ENCODE results near the gene LRRC53.

The LRRC53 gene

DNA sequence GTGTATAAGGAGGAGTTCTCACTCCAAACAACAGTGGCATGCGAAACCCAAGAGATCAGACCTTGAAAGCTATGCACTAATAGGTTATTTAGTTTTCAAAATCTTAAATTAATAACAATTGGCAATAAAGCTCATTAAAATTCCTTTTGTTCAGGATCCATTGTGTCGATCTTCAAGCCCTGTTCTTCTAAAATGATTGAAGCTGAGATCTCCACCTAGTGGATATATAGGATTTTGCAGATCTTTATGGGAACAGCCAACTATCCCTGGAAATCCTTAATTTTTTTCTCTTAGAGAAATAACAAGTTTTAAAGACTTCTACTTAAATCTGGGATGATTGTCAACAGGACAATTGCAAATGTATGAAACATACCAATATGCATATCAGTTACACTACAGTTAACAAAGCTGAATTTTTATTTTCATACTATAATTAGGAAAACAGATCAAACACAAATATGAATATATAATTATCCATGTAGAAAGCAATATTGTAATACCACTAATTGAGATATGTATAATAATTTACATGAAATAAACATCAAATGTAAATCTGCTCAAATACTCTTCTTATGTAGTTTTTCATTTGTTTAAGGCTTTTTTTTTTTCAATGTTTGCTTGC, 43.3 kb downstream of the LRRC53 start:
- H3K27me3 ChIP-seq (ENCODE audit: control insufficient read depth in 2 of 2, insufficient read depth in 2 of 2, low read length in 2 of 2) = no peaks in the 10 kb centered on the region
- H3K4me3 ChIP-seq (ENCODE audit: low read length in 2 of 2) = no peak overlapping the region
- no peak overlapping the region for H3K9ac ChIP-seq (ENCODE audit: low read depth in 1 of 2, low read length in 2 of 2)
- no peaks in the 10 kb centered on the region for H3K4me1 ChIP-seq (ENCODE audit: control insufficient read depth in 2 of 2, insufficient read depth in 2 of 2, low read length in 2 of 2)
- no peaks in the 10 kb centered on the region for H3K9me3 ChIP-seq (ENCODE audit: control insufficient read depth in 2 of 2, low read length in 2 of 2)
- no peaks in the 10 kb centered on the region for H3K36me3 ChIP-seq (ENCODE audit: control insufficient read depth in 2 of 2, insufficient read depth in 2 of 2, low read length in 2 of 2)
- H3K27ac ChIP-seq (ENCODE audit: low read depth in 2 of 2, low read length in 2 of 2) = no peak overlapping the region

DNA sequence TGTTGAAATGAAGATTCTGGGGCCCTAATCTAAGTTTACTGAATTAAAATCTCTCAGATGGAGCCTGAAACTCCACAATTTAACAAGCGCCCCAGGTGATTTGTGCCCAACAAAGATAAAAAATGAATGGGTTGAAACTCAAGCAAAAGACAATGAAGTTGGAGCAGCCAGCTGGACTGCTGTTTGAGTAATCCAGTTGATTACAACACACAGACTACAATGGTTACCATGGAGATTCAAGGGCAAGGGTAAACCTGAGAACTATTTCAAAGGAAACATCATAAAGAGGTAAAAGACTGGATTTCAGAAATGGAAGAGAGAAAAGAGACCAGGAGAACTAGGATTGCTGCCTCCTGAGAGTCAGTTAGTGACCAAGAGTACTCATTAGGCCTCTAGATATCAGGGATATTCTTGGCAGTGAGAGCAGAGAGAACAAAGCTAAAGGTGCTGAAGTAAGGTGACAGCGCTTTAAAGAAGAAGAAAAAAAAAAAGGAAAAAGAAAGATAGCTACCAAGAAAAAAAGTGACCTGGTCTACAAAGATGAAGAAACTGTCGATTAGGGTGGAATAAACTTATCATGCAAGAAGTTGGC, 44.5 kb downstream of the LRRC53 start:
- Histone ChIP-seq H3K9ac (ENCODE audit: low read depth in 1 of 2, low read length in 2 of 2) (no peak overlapping the region), H3K27ac (ENCODE audit: low read depth in 2 of 2, low read length in 2 of 2) (no peak overlapping the region), H3K27me3 (ENCODE audit: control insufficient read depth in 2 of 2, insufficient read depth in 2 of 2, low read length in 2 of 2) (no peaks in the 10 kb centered on the region), H3K4me1 (ENCODE audit: control insufficient read depth in 2 of 2, insufficient read depth in 2 of 2, low read length in 2 of 2) (no peaks in the 10 kb centered on the region), H3K4me3 (ENCODE audit: low read length in 2 of 2) (no peak overlapping the region), H3K9me3 (ENCODE audit: control insufficient read depth in 2 of 2, low read length in 2 of 2) (no peaks in the 10 kb centered on the region), H3K36me3 (ENCODE audit: control insufficient read depth in 2 of 2, insufficient read depth in 2 of 2, low read length in 2 of 2) (no peaks in the 10 kb centered on the region)

DNA sequence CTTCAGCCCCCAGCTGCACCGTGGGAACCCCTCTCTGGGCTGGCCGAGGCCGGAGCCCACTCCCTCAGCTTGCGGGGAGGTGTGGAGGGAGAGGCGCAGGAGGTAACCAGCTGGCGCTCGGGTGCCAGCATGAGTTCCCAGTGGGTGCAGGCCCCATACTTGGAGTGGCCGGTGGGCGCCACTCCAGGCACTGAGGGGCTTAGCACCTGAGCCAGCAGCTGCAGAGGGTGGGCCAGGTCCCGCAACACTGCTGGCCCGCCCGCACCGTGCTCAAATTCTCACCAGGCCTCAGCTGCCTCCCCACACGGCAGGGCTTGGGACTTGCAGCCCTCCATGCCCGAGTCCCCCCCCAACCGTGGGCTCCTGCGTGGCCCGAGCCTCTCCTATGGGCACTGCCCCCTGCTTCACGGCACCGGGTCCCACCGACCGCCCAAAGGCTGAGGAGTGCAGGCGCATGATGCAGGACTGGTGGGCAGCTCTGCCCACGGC, 47.2 kb downstream of the LRRC53 start:
- H3K9me3 ChIP-seq (ENCODE audit: control insufficient read depth in 2 of 2, low read length in 2 of 2) = no peaks in the 10 kb centered on the region
- no peak overlapping the region for H3K27ac ChIP-seq (ENCODE audit: low read depth in 2 of 2, low read length in 2 of 2)
- no peak overlapping the region for H3K9ac ChIP-seq (ENCODE audit: low read depth in 1 of 2, low read length in 2 of 2)
- H3K4me3 ChIP-seq (ENCODE audit: low read length in 2 of 2) = no peak overlapping the region
- H3K27me3 ChIP-seq (ENCODE audit: control insufficient read depth in 2 of 2, insufficient read depth in 2 of 2, low read length in 2 of 2) = no peaks in the 10 kb centered on the region
- H3K4me1 ChIP-seq (ENCODE audit: control insufficient read depth in 2 of 2, insufficient read depth in 2 of 2, low read length in 2 of 2) = no peaks in the 10 kb centered on the region
- H3K36me3 ChIP-seq (ENCODE audit: control insufficient read depth in 2 of 2, insufficient read depth in 2 of 2, low read length in 2 of 2) = no peaks in the 10 kb centered on the region

DNA sequence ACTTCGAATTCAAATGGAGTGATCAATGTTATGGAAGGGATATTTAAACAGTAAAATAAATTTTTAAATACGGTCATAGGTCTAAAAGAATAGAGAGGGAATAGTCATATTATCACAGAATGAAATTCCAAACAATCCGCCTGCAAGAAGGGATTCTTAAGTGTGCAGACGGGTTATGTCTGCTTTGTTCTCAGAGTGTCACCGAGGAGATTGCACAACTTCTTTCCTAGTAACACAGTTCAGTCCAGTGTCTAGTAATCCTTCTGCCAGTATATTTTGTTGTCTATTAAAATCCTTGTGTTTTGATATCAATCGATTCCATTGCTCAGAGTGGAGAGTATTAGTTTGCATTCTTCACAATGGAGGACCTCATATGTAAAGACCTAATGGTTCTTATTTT, 48.4 kb downstream of the LRRC53 start:
- Histone ChIP-seq H3K9ac (ENCODE audit: low read depth in 1 of 2, low read length in 2 of 2) (no peak overlapping the region), H3K4me1 (ENCODE audit: control insufficient read depth in 2 of 2, insufficient read depth in 2 of 2, low read length in 2 of 2) (no peaks in the 10 kb centered on the region), H3K4me3 (ENCODE audit: low read length in 2 of 2) (no peak overlapping the region), H3K27me3 (ENCODE audit: control insufficient read depth in 2 of 2, insufficient read depth in 2 of 2, low read length in 2 of 2) (no peaks in the 10 kb centered on the region), H3K27ac (ENCODE audit: low read depth in 2 of 2, low read length in 2 of 2) (no peak overlapping the region), H3K36me3 (ENCODE audit: control insufficient read depth in 2 of 2, insufficient read depth in 2 of 2, low read length in 2 of 2) (no peaks in the 10 kb centered on the region), H3K9me3 (ENCODE audit: control insufficient read depth in 2 of 2, low read length in 2 of 2) (no peaks in the 10 kb centered on the region)

DNA sequence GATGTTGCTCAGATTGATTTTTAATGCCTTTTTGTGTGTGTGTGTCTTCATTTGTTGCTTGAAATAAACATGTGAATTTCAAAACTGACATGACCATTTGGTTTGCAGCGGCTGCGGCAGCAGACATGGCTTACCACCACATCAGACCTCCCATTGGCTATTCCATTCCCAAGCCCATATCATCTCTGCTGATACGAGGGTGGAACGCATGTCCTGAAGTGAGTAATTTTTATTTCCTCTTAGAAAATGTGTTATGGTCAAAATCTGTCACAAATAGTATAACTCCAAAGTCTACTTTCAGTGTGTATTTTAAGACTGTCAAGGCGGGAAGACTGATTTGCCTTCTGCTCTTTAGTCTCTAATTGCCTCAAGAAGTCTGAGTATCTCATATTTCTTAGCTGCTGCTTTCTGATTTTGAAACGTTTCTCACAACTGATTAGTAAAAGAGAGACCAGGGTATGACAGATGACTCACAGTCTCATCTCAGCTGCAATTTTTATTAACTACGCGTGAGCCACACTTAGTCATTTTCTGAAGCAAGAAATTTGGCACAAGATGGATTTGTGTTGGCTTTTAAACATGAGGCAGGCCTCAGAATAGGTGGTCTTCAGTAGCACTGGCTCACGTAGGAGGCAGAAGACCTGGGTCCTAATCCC, 49.0 kb downstream of the LRRC53 start:
- H3K36me3 ChIP-seq (ENCODE audit: control insufficient read depth in 2 of 2, insufficient read depth in 2 of 2, low read length in 2 of 2) = no peaks in the 10 kb centered on the region
- H3K27me3 ChIP-seq (ENCODE audit: control insufficient read depth in 2 of 2, insufficient read depth in 2 of 2, low read length in 2 of 2) = no peaks in the 10 kb centered on the region
- no peak overlapping the region for H3K4me3 ChIP-seq (ENCODE audit: low read length in 2 of 2)
- no peak overlapping the region for H3K9ac ChIP-seq (ENCODE audit: low read depth in 1 of 2, low read length in 2 of 2)
- no peaks in the 10 kb centered on the region for H3K9me3 ChIP-seq (ENCODE audit: control insufficient read depth in 2 of 2, low read length in 2 of 2)
- no peaks in the 10 kb centered on the region for H3K4me1 ChIP-seq (ENCODE audit: control insufficient read depth in 2 of 2, insufficient read depth in 2 of 2, low read length in 2 of 2)
- no peak overlapping the region for H3K27ac ChIP-seq (ENCODE audit: low read depth in 2 of 2, low read length in 2 of 2)

DNA sequence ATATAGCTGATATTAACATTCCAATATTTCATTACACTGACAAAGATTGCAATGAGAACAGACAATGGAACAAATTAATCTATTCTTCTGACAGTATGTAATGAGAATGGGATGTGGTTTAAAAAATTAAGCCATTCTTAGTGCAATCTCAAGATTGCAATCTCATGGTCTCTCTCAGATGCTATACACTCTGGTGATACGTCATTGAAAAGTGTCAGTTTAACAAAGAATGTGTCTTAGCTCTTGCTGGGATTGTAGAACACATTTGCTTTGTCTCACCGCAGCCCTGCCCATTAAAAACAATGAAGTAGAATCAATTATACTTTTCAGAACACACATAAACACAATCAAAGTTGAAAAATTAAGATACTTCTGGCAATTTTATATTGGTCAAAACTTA, 55.2 kb downstream of the LRRC53 start:
- no peaks in the 10 kb centered on the region for H3K36me3 ChIP-seq (ENCODE audit: control insufficient read depth in 2 of 2, insufficient read depth in 2 of 2, low read length in 2 of 2)
- no peak overlapping the region for H3K4me3 ChIP-seq (ENCODE audit: low read length in 2 of 2)
- H3K4me1 ChIP-seq (ENCODE audit: control insufficient read depth in 2 of 2, insufficient read depth in 2 of 2, low read length in 2 of 2) = no peaks in the 10 kb centered on the region
- no peaks in the 10 kb centered on the region for H3K27me3 ChIP-seq (ENCODE audit: control insufficient read depth in 2 of 2, insufficient read depth in 2 of 2, low read length in 2 of 2)
- no peak overlapping the region for H3K27ac ChIP-seq (ENCODE audit: low read depth in 2 of 2, low read length in 2 of 2)
- no peak overlapping the region for H3K9ac ChIP-seq (ENCODE audit: low read depth in 1 of 2, low read length in 2 of 2)
- no peaks in the 10 kb centered on the region for H3K9me3 ChIP-seq (ENCODE audit: control insufficient read depth in 2 of 2, low read length in 2 of 2)

DNA sequence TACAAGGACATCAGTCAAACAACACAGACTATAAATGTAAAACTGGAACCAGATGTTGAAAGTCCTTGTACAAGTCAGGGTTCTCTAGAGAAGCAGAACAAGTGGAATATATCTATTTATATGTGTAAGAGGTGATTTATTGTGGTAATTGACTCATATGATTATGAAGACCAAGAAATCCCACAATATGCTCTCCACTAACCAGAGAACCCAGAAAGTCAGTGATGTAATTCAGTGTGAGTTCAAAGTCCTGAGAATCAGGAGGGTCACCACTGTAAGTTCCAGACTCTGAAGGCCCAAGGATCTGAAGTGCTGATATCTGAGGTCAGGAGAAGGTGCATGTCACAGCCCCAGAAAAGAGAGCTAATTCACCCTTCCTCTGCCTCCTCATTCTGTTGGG, 57.0 kb downstream of the LRRC53 start:
- Histone ChIP-seq H3K4me3 (ENCODE audit: low read length in 2 of 2) (no peak overlapping the region), H3K9ac (ENCODE audit: low read depth in 1 of 2, low read length in 2 of 2) (no peak overlapping the region), H3K27ac (ENCODE audit: low read depth in 2 of 2, low read length in 2 of 2) (no peak overlapping the region), H3K27me3 (ENCODE audit: control insufficient read depth in 2 of 2, insufficient read depth in 2 of 2, low read length in 2 of 2) (no peaks in the 10 kb centered on the region), H3K36me3 (ENCODE audit: control insufficient read depth in 2 of 2, insufficient read depth in 2 of 2, low read length in 2 of 2) (no peaks in the 10 kb centered on the region), H3K9me3 (ENCODE audit: control insufficient read depth in 2 of 2, low read length in 2 of 2) (no peaks in the 10 kb centered on the region), H3K4me1 (ENCODE audit: control insufficient read depth in 2 of 2, insufficient read depth in 2 of 2, low read length in 2 of 2) (no peaks in the 10 kb centered on the region)

DNA sequence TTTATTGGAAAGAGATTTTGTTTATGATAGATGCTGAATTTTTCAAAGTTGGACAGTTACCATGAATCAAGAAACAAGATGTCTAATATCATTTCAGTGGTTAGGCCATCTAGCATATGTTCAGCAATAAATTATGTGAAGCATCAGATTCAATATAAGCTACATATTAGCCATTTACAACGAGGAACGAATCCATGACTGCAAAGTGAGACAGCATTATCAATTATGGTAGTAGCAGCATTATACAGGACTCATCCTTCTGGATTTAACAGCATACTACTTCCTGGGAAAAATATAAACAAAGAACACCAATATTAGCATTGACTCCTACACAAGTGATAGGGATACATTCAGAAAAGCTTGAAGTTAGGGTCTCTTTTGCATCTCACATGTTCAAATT, 59.1 kb downstream of the LRRC53 start:
- Histone ChIP-seq H3K9ac (ENCODE audit: low read depth in 1 of 2, low read length in 2 of 2) (no peak overlapping the region), H3K4me1 (ENCODE audit: control insufficient read depth in 2 of 2, insufficient read depth in 2 of 2, low read length in 2 of 2) (no peaks in the 10 kb centered on the region), H3K4me3 (ENCODE audit: low read length in 2 of 2) (no peak overlapping the region), H3K27ac (ENCODE audit: low read depth in 2 of 2, low read length in 2 of 2) (no peak overlapping the region), H3K36me3 (ENCODE audit: control insufficient read depth in 2 of 2, insufficient read depth in 2 of 2, low read length in 2 of 2) (no peaks in the 10 kb centered on the region), H3K9me3 (ENCODE audit: control insufficient read depth in 2 of 2, low read length in 2 of 2) (no peaks in the 10 kb centered on the region), H3K27me3 (ENCODE audit: control insufficient read depth in 2 of 2, insufficient read depth in 2 of 2, low read length in 2 of 2) (no peaks in the 10 kb centered on the region)

DNA sequence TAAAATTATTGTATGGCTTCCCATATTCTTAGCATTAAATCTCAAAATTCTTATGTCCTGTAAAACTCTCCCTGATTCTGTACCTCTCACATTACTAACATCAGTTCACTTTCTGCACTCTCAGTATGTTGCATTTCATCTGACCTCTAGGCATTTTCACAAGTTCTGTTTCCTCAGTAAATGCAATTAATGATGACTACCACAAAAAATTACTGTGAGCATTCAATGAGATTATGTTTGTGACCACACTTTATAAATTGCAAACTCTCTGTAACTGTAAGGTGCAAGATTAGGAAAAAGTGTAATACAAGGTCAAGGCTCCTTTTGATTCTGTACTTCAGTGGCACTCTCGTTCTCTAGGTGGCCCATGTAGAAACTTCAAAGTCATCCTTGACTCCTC, 60.4 kb downstream of the LRRC53 start:
- Histone ChIP-seq H3K4me1 (ENCODE audit: control insufficient read depth in 2 of 2, insufficient read depth in 2 of 2, low read length in 2 of 2) (no peaks in the 10 kb centered on the region), H3K4me3 (ENCODE audit: low read length in 2 of 2) (no peak overlapping the region), H3K9me3 (ENCODE audit: control insufficient read depth in 2 of 2, low read length in 2 of 2) (no peaks in the 10 kb centered on the region), H3K36me3 (ENCODE audit: control insufficient read depth in 2 of 2, insufficient read depth in 2 of 2, low read length in 2 of 2) (no peaks in the 10 kb centered on the region), H3K9ac (ENCODE audit: low read depth in 1 of 2, low read length in 2 of 2) (no peak overlapping the region), H3K27ac (ENCODE audit: low read depth in 2 of 2, low read length in 2 of 2) (no peak overlapping the region), H3K27me3 (ENCODE audit: control insufficient read depth in 2 of 2, insufficient read depth in 2 of 2, low read length in 2 of 2) (no peaks in the 10 kb centered on the region)

DNA sequence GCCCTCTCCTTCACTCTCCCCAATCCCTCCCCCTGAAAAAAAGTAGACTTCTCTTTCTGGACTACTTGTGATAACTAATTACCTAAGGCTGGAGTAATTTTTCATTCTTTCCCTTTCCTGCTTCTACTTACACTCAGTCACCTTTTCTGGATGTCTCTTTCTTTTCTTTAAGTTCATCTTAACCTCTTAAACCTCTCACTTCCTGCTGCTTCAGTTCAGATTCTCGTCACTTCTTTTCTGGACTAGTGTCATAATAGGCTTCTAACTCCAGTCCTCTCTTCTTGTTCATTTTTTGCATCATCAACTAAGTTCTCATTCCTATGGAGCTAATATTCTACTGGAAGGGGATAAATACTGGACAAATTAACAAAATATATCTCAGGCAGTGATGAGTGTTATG, 75.4 kb downstream of the LRRC53 start:
- no peaks in the 10 kb centered on the region for H3K4me1 ChIP-seq (ENCODE audit: control insufficient read depth in 2 of 2, insufficient read depth in 2 of 2, low read length in 2 of 2)

More for the DNA sequence above, 75.4 kb downstream of the LRRC53 start:
- H3K27ac ChIP-seq (ENCODE audit: low read depth in 2 of 2, low read length in 2 of 2) = no peak overlapping the region
- no peak overlapping the region for H3K4me3 ChIP-seq (ENCODE audit: low read length in 2 of 2)
- H3K9me3 ChIP-seq (ENCODE audit: control insufficient read depth in 2 of 2, low read length in 2 of 2) = no peaks in the 10 kb centered on the region
- no peaks in the 10 kb centered on the region for H3K27me3 ChIP-seq (ENCODE audit: control insufficient read depth in 2 of 2, insufficient read depth in 2 of 2, low read length in 2 of 2)
- H3K36me3 ChIP-seq (ENCODE audit: control insufficient read depth in 2 of 2, insufficient read depth in 2 of 2, low read length in 2 of 2) = no peaks in the 10 kb centered on the region
- H3K9ac ChIP-seq (ENCODE audit: low read depth in 1 of 2, low read length in 2 of 2) = no peak overlapping the region

Data from mucosa of rectum (tissue), 2 donors.